Loucy (cell line): ENCODE data around the gene SNX3.

Source experiments
- H2AFZ ChIP-seq: fragments of 200-600 bp; sonication (generic); 2 replicates; pipeline ENCODE4 v1.6.0; 2016; ENCODE audit warnings: antibody characterized with exemption, mild to moderate bottlenecking, low read length, moderate library complexity
- H3F3A ChIP-seq: fragments of 200-600 bp; 2 replicates; pipeline ENCODE4 v1.6.0; 2016; ENCODE audit warnings: antibody characterized with exemption, low read depth, mild to moderate bottlenecking
- H3K27me3 ChIP-seq: fragments of 200-600 bp; sonication (generic); 2 replicates; pipeline ENCODE4 v1.6.1; 2014; ENCODE audit warnings: low read length, mild to moderate bottlenecking; ENCODE audit not compliant: insufficient read depth, poor library complexity, severe bottlenecking
- H3K36me3 ChIP-seq: fragments of 200-600 bp; sonication (generic); 2 replicates; pipeline ENCODE4 v1.6.1; 2016; ENCODE audit warnings: low read length; ENCODE audit not compliant: insufficient read depth
- H3K4me1 ChIP-seq: fragments of 200-600 bp; sonication (generic); 2 replicates; pipeline ENCODE4 v1.5.1; 2014; ENCODE audit warnings: low read length, mild to moderate bottlenecking; ENCODE audit not compliant: insufficient read depth, poor library complexity, severe bottlenecking
- H3K4me2 ChIP-seq: fragments of 200-600 bp; sonication (generic); 2 replicates; pipeline ENCODE4 v1.6.0; 2014; ENCODE audit warnings: antibody characterized with exemption, low read length, low read depth, mild to moderate bottlenecking; ENCODE audit not compliant: poor library complexity, severe bottlenecking
- H3K4me3 ChIP-seq: fragments of 200-600 bp; sonication (generic); 2 replicates; pipeline ENCODE4 v1.5.1; 2014; ENCODE audit warnings: low read length, mild to moderate bottlenecking, mixed read lengths; ENCODE audit not compliant: poor library complexity, severe bottlenecking
- H3K79me2 ChIP-seq: fragments of 200-600 bp; sonication (generic); 2 replicates; pipeline ENCODE4 v1.6.1; 2014; ENCODE audit warnings: low read length; ENCODE audit not compliant: insufficient read depth
- H3K9ac ChIP-seq: fragments of 200-600 bp; sonication (generic); 2 replicates; pipeline ENCODE4 v1.6.0; 2014; ENCODE audit warnings: mild to moderate bottlenecking, low read depth, low read length, moderate library complexity; ENCODE audit not compliant: poor library complexity, severe bottlenecking
- H3K9me2 ChIP-seq: fragments of 200-600 bp; sonication (generic); replicated peaks from 2 replicates; pipeline ENCODE4 v1.6.1; 2016; ENCODE audit warnings: low read depth, low read length, mixed read lengths
- H3K9me3 ChIP-seq: fragments of 200-600 bp; sonication (generic); 2 replicates; pipeline ENCODE4 v1.6.1; 2014; ENCODE audit warnings: mild to moderate bottlenecking, antibody characterized with exemption, low read length, low read depth; ENCODE audit not compliant: insufficient read depth
- H4K20me1 ChIP-seq: fragments of 200-600 bp; sonication (generic); 2 replicates; pipeline ENCODE4 v1.6.0; 2014; ENCODE audit warnings: antibody characterized with exemption, low read length, mild to moderate bottlenecking; ENCODE audit not compliant: insufficient read depth, poor library complexity, severe bottlenecking
- CTCF ChIP-seq: fragments of 200-600 bp; sonication (generic); conservative IDR thresholded peaks from 2 replicates; pipeline ENCODE4 v1.5.1; 2014; ENCODE audit warnings: mild to moderate bottlenecking, antibody characterized with exemption, low read length
- EZH2phosphoT487 ChIP-seq: fragments of 200-600 bp; IDR thresholded peaks from 2 replicates; pipeline ENCODE4 v1.6.1; 2018; ENCODE audit warnings: antibody characterized with exemption, mild to moderate bottlenecking, moderate library complexity, borderline replicate concordance

Gene SNX3

DNA sequence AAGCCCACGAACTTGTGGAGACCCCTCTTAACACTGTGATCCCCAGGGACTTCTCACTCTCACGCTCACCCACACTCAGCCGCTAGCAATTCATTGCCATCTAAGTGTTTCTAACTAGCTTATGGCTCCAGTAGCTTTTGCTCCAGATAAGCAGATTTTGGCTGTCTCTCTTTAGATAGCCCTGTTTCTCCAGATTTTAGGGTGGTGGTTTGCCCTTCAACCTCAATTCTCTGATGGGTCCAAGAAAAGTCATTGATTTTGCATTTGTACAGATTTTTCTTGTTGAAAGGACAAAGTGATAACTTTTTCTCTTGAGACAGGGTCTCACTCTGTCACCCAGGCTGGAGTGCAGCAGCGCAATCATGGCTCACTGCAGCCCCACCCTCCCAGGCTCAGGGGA, 53.8 kb downstream of the SNX3 start:
- Histone ChIP-seq H3K9me2 (no peaks in the 10 kb centered on the region), H2AFZ (no peak overlapping the region), H3K4me1 (no peaks in the 10 kb centered on the region), H3K4me2 (no peak overlapping the region), H3K79me2 (no peaks in the 10 kb centered on the region), H3K27me3 (no peaks in the 10 kb centered on the region), H3K9ac (no peak overlapping the region), H3K4me3 (no peak overlapping the region), H3K36me3 (peaks cover 27% of the 10 kb centered on the region; the same call in 1 of the 2 replicates), H3F3A (peaks cover 3% of the 10 kb centered on the region; the same call in 1 of the 2 replicates), H4K20me1 (no peaks in the 10 kb centered on the region), H3K9me3 (no peaks in the 10 kb centered on the region)
- no peak for TF ChIP-seq CTCF
- TF ChIP-seq EZH2phosphoT487 = no peak

DNA sequence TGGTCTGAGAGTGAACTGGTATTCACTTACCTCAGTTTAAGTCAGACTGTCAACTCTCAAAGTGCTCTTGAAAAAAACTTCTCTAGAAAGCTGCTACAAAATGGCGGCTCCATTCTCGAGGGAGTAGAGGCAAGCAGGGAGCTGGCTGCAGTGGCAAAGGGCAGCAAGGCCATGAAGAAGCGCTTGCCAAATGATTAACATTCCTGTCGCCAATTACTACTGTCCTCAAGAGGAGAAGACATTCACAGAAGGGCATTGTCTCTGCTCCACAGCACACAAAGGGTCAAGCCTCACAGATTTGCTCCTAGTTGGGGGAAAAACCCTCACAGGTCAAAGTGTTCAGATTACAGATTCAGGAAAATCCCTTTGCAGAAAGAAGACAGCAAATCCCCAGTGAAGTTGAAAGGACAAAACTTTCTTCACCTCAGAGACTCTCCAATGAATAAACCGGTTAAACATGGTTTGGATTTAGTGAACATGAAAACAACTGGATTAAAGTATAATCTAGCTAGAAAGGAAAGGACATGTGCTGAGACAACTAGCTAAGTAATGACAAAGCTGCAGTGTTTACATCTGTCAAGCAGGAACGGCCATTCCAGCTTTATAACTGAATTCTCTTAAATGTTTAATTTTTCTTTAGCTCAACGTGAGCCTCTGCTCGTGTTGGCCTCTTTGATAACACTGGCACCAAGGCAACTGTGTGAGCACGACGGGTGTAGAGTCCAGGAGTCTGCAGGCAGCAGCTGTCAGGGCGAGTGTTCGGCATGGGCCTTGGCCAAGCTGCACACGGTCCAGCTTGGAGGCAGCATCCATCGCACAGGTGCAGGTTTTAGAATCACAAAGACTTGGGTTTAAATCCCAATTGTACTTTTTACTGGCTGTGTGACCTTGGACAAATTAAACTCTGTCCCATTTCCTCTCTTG, 57.4 kb downstream of the SNX3 start:
- Histone ChIP-seq H3K4me2 (no peak overlapping the region), H3K9me2 (no peaks in the 10 kb centered on the region), H3K9me3 (no peaks in the 10 kb centered on the region), H3K27me3 (no peaks in the 10 kb centered on the region), H3K36me3 (peaks cover 5% of the 10 kb centered on the region; the same call in 1 of the 2 replicates), H2AFZ (no peak overlapping the region), H3K9ac (no peak overlapping the region), H3K4me1 (no peaks in the 10 kb centered on the region), H3K79me2 (no peaks in the 10 kb centered on the region), H3K4me3 (no peak overlapping the region), H4K20me1 (no peaks in the 10 kb centered on the region), H3F3A (peaks cover 3% of the 10 kb centered on the region; the same call in 1 of the 2 replicates)
- TF ChIP-seq EZH2phosphoT487 (no peak), CTCF (no peak)

- Histone ChIP-seq H2AFZ (no peak overlapping the region), H3K79me2 (no peaks in the 10 kb centered on the region), H4K20me1 (no peaks in the 10 kb centered on the region), H3K36me3 (no peaks in the 10 kb centered on the region), H3K9me2 (no peaks in the 10 kb centered on the region), H3F3A (peaks cover 3% of the 10 kb centered on the region; the same call in 1 of the 2 replicates), H3K27me3 (no peaks in the 10 kb centered on the region), H3K4me2 (no peak overlapping the region), H3K9me3 (no peaks in the 10 kb centered on the region), H3K4me1 (no peaks in the 10 kb centered on the region), H3K9ac (no peak overlapping the region), H3K4me3 (no peak overlapping the region)
- TF ChIP-seq EZH2phosphoT487 (no peak), CTCF (no peak)
Measured at GRCh38 chr6:108200631-108201030, 60.2 kb downstream of the SNX3 start.
